Vagina (tissue), 2 donors: ENCODE measurements around the gene DTX3L. TPM values are rescaled to one million over a fixed set of nuclear protein-coding genes. Genes with fewer than 3 reads are reported as not detected.

ENCODE experiments used
- DNase-seq, 2 donors: peaks; one replicate each; pipeline ENCODE4 v3.0.0-alpha.2; 2017; ENCODE audit errors: extremely low spot score in 2 of 2
- H3K27ac ChIP-seq: fragments of 200-600 bp; sonication (generic); one replicate; pipeline ENCODE4 v1.5.1; 2019
- H3K27me3 ChIP-seq: fragments of 200-600 bp; sonication (generic); one replicate; pipeline ENCODE4 v1.5.1; 2019
- H3K36me3 ChIP-seq, 2 donors: fragments of 200-600 bp; sonication (generic); one replicate each; pipeline ENCODE4 v1.5.1; 2017 to 2019
- H3K4me1 ChIP-seq: fragments of 200-600 bp; sonication (generic); one replicate; pipeline ENCODE4 v1.5.1; 2019
- H3K4me3 ChIP-seq, 2 donors: fragments of 200-600 bp; sonication (generic); 1 replicate in 1 of 2; 2 replicates in 1 of 2; pipeline ENCODE4 v1.5.1; 2016 to 2019
- H3K9me3 ChIP-seq: fragments of 200-600 bp; sonication (generic); one replicate; pipeline ENCODE4 v1.5.1; 2019
- CTCF ChIP-seq, 3 experiments: fragments of 450-650 bp in 2 of 3; fragments of 200-600 bp in 1 of 3; sonication (generic) in 1 of 3; IDR thresholded peaks; one replicate each; pipeline ENCODE4 v1.5.1; 2017 to 2019; ENCODE audit warnings: antibody characterized with exemption in 3 of 3, mild to moderate bottlenecking in 2 of 3, moderate library complexity in 2 of 3
- POLR2A ChIP-seq, 2 donors: fragments of 450-650 bp; IDR thresholded peaks; one replicate each; pipeline ENCODE4 v1.6.1; 2017; ENCODE audit warnings: antibody characterized with exemption in 2 of 2, mild to moderate bottlenecking in 2 of 2, moderate library complexity in 2 of 2
- POLR2AphosphoS5 ChIP-seq, 2 donors: sonication (generic); formaldehyde crosslinking; IDR thresholded peaks; one replicate each; pipeline ENCODE4 v1.9.0; 2017; ENCODE audit warnings: antibody characterized with exemption in 2 of 2, mild to moderate bottlenecking in 2 of 2, low read depth in 1 of 2; ENCODE audit not compliant: insufficient read depth in 1 of 2
- intact Hi-C: fragments of 100-400 bp; cut with DNase I; formaldehyde crosslinking; loops from one replicate; pipeline ENCODE4 v1.15.1; 2023
- total RNA-seq: library from RNA; depleted of rRNA; stranded (reverse); fragments of >200 nt; gene quantifications from one replicate; pipeline ENCODE4 v1.2.3, GENCODE V29; 2016

DTX3L gene
- total RNA-seq, 1 donor from 2014 or later, result 17.7 TPM

GRCh38 chr3:122520861-122521260 lies 43.3 kb upstream of the DTX3L start:
- intact Hi-C loops, result no loop called here
- no peaks in the 10 kb centered on the region for H3K36me3 ChIP-seq
- TF ChIP-seq CTCF (IDR thresholded peaks at IDR 0.05), result no peak
- TF ChIP-seq POLR2AphosphoS5 (IDR thresholded peaks at IDR 0.05; ENCODE audit: insufficient read depth in 1 of 2, low read depth in 1 of 2), result no peak
- TF ChIP-seq POLR2A (IDR thresholded peaks at IDR 0.05), result no peak
- DNase-seq, result no peak
- no peak overlapping the region for H3K4me3 ChIP-seq
- H3K4me1 ChIP-seq, result no peaks in the 10 kb centered on the region
- no peaks in the 10 kb centered on the region for H3K27me3 ChIP-seq
- no peaks in the 10 kb centered on the region for H3K9me3 ChIP-seq
- H3K27ac ChIP-seq, result no peak overlapping the region

- H3K4me1 ChIP-seq, result no peaks in the 10 kb centered on the region
- no peak for DNase-seq
- TF ChIP-seq POLR2AphosphoS5 (IDR thresholded peaks at IDR 0.05; ENCODE audit: insufficient read depth in 1 of 2, low read depth in 1 of 2), result no peak
- no peak for TF ChIP-seq CTCF (IDR thresholded peaks at IDR 0.05)
- TF ChIP-seq POLR2A (IDR thresholded peaks at IDR 0.05), result no peak
- no peaks in the 10 kb centered on the region for H3K9me3 ChIP-seq
- H3K27ac ChIP-seq, result no peak overlapping the region
- intact Hi-C loops, result no loop called here
- no peak overlapping the region for H3K4me3 ChIP-seq
- H3K27me3 ChIP-seq, result no peaks in the 10 kb centered on the region
- peaks cover 0 to under 1% of the 10 kb centered on the region in 2 donors for H3K36me3 ChIP-seq
Observed at GRCh38 chr3:122523317-122523716, 40.8 kb upstream of the DTX3L start.

GRCh38 chr3:122530164-122530563 lies 34.0 kb upstream of the DTX3L start:
- TF ChIP-seq POLR2A (IDR thresholded peaks at IDR 0.05) (no peak), CTCF (IDR thresholded peaks at IDR 0.05) (no peak), POLR2AphosphoS5 (IDR thresholded peaks at IDR 0.05; ENCODE audit: insufficient read depth in 1 of 2, low read depth in 1 of 2) (no peak)
- no peak overlapping the region for H3K27ac ChIP-seq
- intact Hi-C loops, result no loop called here
- no peak for DNase-seq
- no peaks in the 10 kb centered on the region for H3K9me3 ChIP-seq
- H3K4me3 ChIP-seq, result no peak overlapping the region
- no peaks in the 10 kb centered on the region for H3K27me3 ChIP-seq
- H3K4me1 ChIP-seq, result no peaks in the 10 kb centered on the region
- H3K36me3 ChIP-seq, result peaks cover 2 to 45% of the 10 kb centered on the region in 2 donors

DNA sequence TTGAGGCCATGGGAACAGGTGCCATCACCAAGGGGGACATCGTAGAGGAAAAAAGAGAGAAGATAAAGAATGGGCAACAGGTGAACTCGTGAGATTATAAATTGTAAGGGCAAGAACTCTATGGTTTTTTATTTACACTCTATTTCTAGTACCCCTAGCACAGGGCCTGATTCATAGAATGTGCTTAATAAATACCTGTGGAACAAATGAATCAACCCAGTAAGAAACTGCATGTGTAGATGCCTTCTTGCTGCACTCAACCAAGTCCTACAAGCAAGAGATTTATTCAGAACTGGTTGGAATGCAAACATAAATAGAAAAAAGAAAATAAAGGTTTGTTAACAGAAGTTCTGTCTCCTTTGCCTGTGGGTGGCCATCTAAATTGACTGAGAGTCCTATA lies 30.7 kb upstream of the DTX3L start:
- DNase-seq, result no peak
- Histone ChIP-seq H3K27ac (no peak overlapping the region), H3K4me3 (no peak overlapping the region), H3K27me3 (no peaks in the 10 kb centered on the region), H3K36me3 (peaks cover under 1 to 60% of the 10 kb centered on the region in 2 donors), H3K9me3 (no peaks in the 10 kb centered on the region), H3K4me1 (no peaks in the 10 kb centered on the region)
- intact Hi-C loops, result no loop called here
- TF ChIP-seq CTCF (IDR thresholded peaks at IDR 0.05), result no peak
- no peak for TF ChIP-seq POLR2AphosphoS5 (IDR thresholded peaks at IDR 0.05; ENCODE audit: insufficient read depth in 1 of 2, low read depth in 1 of 2)
- TF ChIP-seq POLR2A (IDR thresholded peaks at IDR 0.05), result no peak

- Histone ChIP-seq H3K27me3 (no peaks in the 10 kb centered on the region), H3K4me3 (no peak overlapping the region), H3K27ac (no peak overlapping the region), H3K36me3 (peaks cover 0 to 60% of the 10 kb centered on the region in 2 donors), H3K4me1 (peaks cover 3% of the 10 kb centered on the region), H3K9me3 (no peaks in the 10 kb centered on the region)
- peak in 1 of 2 donors; percentile 40 for TF ChIP-seq POLR2AphosphoS5 (IDR thresholded peaks at IDR 0.05; ENCODE audit: insufficient read depth in 1 of 2, low read depth in 1 of 2)
- TF ChIP-seq POLR2A (IDR thresholded peaks at IDR 0.05), result no peak
- intact Hi-C loops, result no loop called here
- DNase-seq, result no peak
Observed at GRCh38 chr3:122533931-122534334, 30.2 kb upstream of the DTX3L start.
